NCI-H1930 (cell line): ENCODE measurements around the gene ATXN7L1.
A peak's percentile ranks its signal among the peaks of the same experiment; 100 is the strongest.

Source experiments
- DNase-seq, 2 experiments: peaks; one replicate each; lab custom pipeline; 2025; lab: John Stamatoyannopoulos, UW

ATXN7L1 gene

GRCh38 chr7:105827151-105827875 is 49.1 kb downstream of the ATXN7L1 start:
- no peak for DNase-seq

- DNase-seq = no peak
These were observed 50.3 kb downstream of the ATXN7L1 start for GRCh38 chr7:105826143-105826542.

GRCh38 chr7:105825371-105825770 is 51.0 kb downstream of the ATXN7L1 start:
- DNase-seq = no peak

GRCh38 chr7:105822806-105823205 is 53.6 kb downstream of the ATXN7L1 start:
- DNase-seq = no peak

GRCh38 chr7:105821527-105821926 is 54.9 kb downstream of the ATXN7L1 start:
- DNase-seq = no peak

GRCh38 chr7:105820363-105821066 is 55.9 kb downstream of the ATXN7L1 start:
- no peak for DNase-seq

GRCh38 chr7:105819559-105819958 is 56.8 kb downstream of the ATXN7L1 start:
- no peak for DNase-seq

- DNase-seq = peak in 1 of 2 experiments; percentile 51
These were observed 59.3 kb downstream of the ATXN7L1 start for GRCh38 chr7:105816954-105817615.

- DNase-seq = no peak
These were observed 60.0 kb downstream of the ATXN7L1 start for GRCh38 chr7:105816266-105816843.

- no peak for DNase-seq
These were observed 60.8 kb downstream of the ATXN7L1 start for GRCh38 chr7:105815576-105815975.

GRCh38 chr7:105814481-105814880 is 61.9 kb downstream of the ATXN7L1 start:
- no peak for DNase-seq

- no peak for DNase-seq
These were observed 65.1 kb downstream of the ATXN7L1 start for GRCh38 chr7:105811189-105811847.

- DNase-seq = no peak
These were observed 65.8 kb downstream of the ATXN7L1 start for GRCh38 chr7:105810556-105810955.

- no peak for DNase-seq
These were observed 67.5 kb downstream of the ATXN7L1 start for GRCh38 chr7:105808703-105809590.

- no peak for DNase-seq
These were observed 68.2 kb downstream of the ATXN7L1 start for GRCh38 chr7:105808209-105808608.

- DNase-seq = no peak
These were observed 69.0 kb downstream of the ATXN7L1 start for GRCh38 chr7:105807448-105807762.

- no peak for DNase-seq
These were observed 69.6 kb downstream of the ATXN7L1 start for GRCh38 chr7:105806592-105807447.

GRCh38 chr7:105805447-105806019 is 70.9 kb downstream of the ATXN7L1 start:
- no peak for DNase-seq

- no peak for DNase-seq
These were observed 73.0 kb downstream of the ATXN7L1 start for GRCh38 chr7:105803429-105803736.
